GM19023 (cell line): ENCODE measurements around the gene ZFYVE21.
"Not testable (repeated sequence)": the region's sequence is repeated elsewhere in the genome, so short reads cannot be mapped to it uniquely, and the experiment has no call there.

ENCODE experiments used
- ATAC-seq: cut with Tn5 transposase; IDR thresholded peaks from one replicate; pipeline ENCODE4 v1.9.1; 2021; ENCODE audit warnings: mild to moderate bottlenecking, moderate library complexity; ENCODE audit not compliant: unreplicated experiment

The ZFYVE21 gene

GRCh38 chr14:103758059-103758776, 42.6 kb downstream of the ZFYVE21 start:
- no peak for ATAC-seq

DNA sequence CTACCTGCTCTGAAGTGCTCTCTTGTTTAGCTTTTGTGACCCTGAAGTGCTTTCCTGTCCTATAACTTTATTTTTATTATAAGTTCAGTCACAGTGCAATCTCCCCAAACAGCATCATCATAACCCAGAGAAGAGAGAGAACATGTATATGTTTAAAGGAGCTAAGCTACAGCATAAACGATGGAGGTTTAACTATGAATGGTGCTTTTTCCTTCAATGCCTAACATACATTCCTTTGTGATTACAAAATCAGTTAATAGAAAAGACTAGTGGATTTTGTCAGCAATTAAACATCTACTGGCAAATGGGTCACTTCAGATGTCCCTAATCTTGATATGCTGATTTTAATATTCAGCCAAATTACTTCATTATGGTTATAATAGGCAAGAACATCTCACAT, 46.4 kb downstream of the ZFYVE21 start:
- ATAC-seq = no peak

DNA sequence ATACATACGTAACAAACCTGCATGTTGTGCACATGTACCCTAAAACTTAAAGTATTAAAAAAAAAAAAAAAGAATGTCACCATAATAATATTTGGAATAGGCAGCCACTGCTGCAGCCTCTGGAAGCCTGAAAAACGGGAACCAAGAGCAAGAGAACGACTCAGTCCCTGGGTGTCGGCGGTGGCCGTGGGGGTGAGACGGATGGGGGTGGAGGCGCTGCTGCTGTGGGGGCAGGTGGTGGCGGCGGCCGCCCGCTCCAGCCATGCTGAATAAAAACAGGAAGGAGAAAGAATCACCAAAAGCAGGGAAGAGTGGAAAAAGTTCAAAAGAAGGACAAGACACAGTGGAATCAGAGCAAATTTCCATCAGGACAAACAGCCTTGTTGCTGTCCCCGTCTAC, 46.9 kb downstream of the ZFYVE21 start:
- ATAC-seq = no peak

DNA sequence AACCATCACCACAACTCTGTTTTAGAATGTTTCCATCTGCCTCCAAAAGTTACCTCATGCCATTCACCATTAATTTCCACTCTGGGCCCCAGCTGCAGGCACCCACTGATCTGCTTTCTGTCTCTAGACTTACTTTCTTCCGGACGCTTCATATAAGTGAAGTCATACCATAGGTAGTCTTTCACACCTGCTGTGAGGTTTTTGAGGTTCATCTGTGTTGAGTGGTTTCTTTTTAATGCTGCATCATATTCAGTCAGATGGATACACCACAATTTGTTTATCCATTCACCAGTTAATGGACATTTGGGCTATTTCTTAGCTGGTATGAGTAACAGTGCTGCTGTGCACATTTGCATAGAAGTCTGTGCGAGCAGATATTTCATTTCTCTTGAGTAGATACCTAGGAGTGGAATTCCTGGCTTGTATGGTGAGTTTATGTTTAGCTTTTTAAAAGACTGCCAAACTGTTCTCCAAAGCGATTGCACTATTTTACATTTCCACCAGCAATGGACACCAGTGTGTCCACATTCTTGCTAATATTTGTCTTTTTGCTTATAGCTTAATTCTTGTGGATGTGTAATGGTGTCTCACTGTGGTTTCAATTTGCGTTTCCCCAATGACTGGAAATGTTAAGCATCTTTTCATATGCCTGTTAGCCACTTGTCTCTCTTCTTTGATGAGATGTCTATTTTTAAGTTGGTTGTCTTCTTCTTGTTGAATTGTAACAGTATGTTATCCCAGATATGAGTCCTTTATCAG, 48.3 kb downstream of the ZFYVE21 start:
- no peak for ATAC-seq

DNA sequence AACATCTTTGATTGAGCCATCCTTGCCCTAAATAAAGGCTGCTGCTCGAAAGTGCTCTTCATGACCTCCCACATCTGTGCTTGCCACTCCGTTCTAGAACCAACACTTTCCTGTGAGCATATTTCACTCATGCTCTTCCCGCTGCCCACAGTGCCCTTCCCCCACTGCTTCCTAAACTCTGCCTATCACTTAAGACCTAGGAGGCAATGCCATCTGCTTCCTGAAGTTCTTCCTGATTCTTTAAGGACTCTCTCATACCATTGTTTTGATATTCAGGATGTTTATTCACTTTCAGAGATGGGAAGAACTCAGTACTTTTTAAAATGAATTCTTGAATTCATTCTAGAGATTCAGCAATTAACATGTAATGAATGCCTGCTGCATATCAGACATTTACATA, 49.9 kb downstream of the ZFYVE21 start:
- no peak for ATAC-seq

DNA sequence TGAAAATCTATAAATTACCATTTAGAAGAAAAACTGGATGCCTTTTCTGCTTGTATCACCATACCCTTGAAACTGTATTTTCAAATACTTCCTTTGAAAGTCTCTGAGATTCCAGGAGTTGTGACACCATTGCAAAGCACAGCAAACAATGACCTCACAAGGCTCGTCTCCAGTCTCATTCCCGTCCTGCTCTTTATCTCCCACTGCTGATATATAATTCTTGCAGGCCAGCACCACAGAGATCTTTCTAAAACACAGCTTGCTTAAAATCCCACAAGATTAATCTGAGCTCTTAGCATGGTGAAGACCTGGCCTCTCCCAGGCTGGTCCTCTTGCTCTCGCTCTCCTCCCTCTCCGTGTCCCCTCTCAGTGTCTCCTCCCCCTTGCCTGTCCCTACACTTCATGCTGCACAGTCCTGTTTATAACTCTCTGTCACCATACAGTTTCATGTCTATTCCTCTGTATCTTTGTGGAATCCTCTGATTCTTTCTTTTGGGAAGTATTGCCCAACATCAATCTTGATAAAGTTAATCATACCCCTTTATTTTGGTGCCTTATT, 51.8 kb downstream of the ZFYVE21 start:
- no peak for ATAC-seq

DNA sequence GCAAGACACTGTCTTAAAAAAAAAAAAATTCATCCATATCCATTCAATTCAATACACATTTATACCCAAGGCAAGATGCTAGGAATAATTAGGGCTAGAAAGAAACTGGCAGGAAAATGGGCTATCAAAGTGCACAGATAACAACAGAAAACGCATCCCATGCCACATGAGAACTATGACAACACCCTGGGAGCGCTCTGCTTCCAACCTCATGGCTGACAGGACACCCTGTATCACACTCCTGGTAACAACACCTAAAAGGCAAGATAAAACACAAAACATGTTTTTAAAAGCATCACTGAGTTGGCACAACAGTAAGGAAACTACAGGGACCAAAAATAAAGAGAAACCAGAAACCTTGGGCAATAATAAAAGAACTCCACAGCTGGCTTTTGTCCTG, 54.9 kb downstream of the ZFYVE21 start:
- ATAC-seq = no peak

DNA sequence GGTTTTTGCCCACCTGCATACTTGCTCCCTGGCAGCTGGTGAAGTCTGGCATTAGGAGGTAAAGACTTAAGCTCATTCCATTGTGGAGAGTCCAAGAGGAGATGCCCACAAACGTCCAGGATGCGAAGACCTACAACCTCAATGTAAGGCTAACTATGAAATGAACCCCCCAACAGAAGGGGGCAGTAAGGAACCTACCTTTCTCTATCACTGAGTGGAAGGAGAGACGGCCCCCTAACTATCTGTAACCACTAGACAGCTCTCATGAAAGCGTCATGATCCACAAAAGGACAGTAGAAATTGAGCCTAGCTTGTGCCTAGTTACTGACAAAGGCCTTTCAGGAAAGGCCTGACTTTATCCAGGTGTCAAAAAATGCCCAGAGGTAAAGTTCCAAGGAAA, 55.3 kb downstream of the ZFYVE21 start:
- ATAC-seq = no peak

DNA sequence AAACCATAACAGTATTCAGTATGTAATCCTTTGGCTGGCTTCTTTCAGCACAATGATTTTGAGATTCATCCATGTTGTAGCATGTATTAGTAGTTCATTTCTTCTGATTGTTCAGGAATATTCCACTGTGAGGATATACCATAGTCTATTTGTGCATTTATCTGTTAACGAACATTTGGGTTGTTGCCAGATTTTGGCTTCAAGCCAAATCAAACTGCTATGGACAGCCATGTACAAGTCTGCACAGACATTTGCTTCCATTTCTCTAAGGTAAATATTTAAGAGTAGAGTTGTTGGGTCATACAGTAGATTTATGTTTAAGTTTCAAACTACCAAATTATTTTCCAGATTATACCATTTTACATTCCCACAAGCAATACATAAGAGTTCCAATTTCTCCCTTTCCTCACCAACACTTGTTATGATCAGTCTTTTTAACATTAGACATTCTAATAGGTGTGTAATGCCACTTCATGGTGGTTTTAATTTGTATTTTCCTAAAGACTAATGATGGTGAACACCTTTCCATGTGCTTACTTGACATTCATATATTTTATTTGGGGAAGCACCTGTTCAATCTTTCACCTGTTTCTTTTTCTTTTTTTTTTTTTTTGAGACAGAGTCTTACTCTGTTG, 56.6 kb downstream of the ZFYVE21 start:
- no peak for ATAC-seq

DNA sequence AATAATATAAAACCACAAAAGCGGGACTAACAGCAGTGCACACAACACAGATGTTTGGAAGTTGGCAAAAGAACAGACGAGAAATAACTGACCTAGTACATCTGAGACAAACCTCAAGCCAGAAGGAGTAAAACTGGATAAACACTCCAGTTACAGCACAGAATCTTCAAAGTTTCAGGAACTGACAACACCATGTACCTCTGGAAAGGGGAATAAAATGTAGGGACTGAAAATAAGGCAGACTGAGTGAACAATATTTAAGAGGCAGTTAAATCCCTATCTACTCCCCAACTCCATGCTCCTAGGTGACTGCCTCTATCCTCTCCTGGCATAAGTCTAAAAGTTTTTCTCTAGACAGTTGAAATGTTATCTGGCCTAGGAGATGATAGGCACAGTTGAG, 57.9 kb downstream of the ZFYVE21 start:
- ATAC-seq = no peak

DNA sequence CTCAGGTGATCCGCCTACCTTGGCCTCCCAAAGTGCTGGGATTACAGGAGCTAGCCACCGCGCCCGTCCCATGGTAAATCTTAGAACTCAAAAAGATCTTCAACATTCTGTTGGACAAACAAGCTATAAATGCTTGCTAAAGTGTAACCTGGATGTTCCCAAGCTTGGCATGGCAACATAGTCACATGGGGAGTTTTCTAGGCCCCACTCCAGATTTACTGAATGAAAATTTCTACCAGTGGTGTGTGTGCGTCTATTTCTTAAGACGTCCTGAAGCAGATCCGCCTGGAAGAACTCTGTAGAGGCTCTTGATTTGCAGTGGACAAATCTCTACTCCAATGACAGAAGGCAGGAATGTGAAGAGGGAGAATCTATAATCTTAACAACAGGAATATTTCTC, 59.9 kb downstream of the ZFYVE21 start:
- no peak for ATAC-seq

DNA sequence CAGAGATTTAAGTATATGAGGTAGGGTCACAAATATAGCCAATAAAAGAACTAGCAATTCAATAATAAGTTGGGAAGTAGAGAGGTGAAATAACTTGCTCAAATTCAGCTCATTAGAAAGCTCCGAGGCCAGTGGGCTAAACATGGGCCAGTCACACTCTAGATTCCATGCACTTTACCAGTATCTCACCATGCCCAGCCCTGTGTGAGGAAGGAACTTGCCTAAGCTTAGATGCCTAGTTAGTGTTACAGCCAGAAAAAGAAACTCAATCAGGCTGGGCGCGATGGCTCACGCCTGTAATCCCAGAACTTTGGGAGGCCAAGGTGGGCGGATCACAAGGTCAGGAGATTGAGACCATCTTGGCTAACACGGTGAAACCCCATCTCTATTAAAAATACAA, 60.7 kb downstream of the ZFYVE21 start:
- not testable (repeated sequence) for ATAC-seq

DNA sequence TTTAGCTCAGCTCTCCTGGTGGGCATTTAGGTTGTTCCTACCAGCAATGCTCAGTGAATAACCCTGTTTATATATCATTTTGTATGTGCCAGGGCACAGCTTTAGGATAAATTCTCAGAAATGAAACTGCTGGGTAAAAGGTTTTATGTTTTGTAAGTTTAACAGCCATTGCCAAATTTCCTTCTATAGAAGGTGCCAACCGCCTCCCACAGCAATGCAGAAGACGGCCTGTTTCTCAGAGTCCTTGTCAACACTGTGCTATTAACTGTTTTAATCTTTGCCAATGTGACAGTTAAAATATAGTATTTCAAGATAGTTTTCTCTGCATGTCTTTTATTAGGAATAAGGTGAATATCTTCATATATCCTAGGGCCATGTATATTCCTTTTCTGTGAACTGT, 66.8 kb downstream of the ZFYVE21 start:
- no peak for ATAC-seq
